ENCODE measurements around the gene WDR83.

Gene WDR83

DNA sequence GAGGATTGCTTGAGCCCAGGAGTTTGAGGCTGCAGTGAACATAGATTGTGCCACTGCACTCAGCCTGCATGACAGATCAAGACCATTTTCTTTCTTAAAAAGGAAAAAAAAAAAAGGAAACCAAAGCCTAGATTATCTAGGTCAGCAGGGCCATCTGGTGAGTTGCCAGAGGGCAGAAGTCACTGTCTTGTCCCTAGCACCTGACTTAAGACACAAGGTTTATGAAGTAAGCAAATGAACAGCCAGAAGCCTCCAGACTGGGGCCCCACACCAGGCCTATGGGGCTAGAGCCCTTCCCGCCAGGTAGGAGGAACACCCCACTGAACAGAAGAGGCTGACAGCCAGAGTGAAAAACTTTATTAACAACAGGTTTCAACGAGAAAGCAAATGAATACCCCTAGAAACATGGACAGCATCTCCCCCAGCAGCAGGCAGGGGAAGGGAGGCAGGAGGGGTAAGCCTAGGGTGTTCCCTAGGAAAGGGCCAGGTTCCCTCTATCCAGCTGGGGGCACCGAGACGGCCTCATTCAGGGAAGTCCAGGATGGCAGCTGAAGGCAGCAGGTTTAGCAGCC lies 1.2 kb downstream of the WDR83 start:
- Histone ChIP-seq H3K36me3 (peaks cover 4 to 47% (median 25%) of the 10 kb centered on the region in 3 donors), H3K9me3 (no peaks in the 10 kb centered on the region), H3K27me3 (no peaks in the 10 kb centered on the region), H3K27ac (peak overlapping the region in 1 of 2 donors; percentile 93), H3K4me3 (peak overlapping the region in 1 of 2 donors; percentile 75), H3K4me1 (peaks cover 0 to 53% (median 38%) of the 10 kb centered on the region in 4 donors)
- intact Hi-C loops (cut with DNase I; ENCODE audit: low total_unique reads), result no loop called here
- TF ChIP-seq, protein P1, sequence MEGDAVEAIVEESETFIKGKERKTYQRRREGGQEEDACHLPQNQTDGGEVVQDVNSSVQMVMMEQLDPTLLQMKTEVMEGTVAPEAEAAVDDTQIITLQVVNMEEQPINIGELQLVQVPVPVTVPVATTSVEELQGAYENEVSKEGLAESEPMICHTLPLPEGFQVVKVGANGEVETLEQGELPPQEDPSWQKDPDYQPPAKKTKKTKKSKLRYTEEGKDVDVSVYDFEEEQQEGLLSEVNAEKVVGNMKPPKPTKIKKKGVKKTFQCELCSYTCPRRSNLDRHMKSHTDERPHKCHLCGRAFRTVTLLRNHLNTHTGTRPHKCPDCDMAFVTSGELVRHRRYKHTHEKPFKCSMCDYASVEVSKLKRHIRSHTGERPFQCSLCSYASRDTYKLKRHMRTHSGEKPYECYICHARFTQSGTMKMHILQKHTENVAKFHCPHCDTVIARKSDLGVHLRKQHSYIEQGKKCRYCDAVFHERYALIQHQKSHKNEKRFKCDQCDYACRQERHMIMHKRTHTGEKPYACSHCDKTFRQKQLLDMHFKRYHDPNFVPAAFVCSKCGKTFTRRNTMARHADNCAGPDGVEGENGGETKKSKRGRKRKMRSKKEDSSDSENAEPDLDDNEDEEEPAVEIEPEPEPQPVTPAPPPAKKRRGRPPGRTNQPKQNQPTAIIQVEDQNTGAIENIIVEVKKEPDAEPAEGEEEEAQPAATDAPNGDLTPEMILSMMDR (IDR thresholded peaks at IDR 0.05), result no peak
- no peak for DNase-seq

DNA sequence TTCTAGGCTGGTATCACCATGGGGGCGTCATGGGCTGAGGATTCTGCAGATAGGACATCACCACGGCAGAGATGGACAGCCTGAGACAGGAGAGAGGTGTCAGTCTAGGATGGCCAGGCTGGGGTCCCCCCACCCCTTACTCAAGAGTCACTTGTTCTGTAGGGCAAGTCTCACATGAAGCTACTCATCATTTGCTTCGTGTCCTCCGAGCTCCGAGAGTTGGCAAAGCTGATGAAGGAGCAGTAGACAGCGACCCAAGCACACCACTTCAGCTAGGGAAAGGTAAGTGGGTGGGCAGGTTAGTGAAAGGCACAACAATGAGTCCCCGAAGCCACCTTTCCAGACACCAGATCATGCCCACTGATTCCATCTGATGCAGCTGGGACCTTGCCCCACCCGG lies 1.7 kb downstream of the WDR83 start:
- intact Hi-C loops (cut with DNase I; ENCODE audit: low total_unique reads), result no loop called here
- no peak for DNase-seq
- Histone ChIP-seq H3K4me3 (peak overlapping the region; percentile 72 to 75), H3K36me3 (peaks cover 4 to 47% (median 24%) of the 10 kb centered on the region in 3 donors), H3K27me3 (no peaks in the 10 kb centered on the region), H3K9me3 (no peaks in the 10 kb centered on the region), H3K4me1 (peaks cover 0 to 53% (median 38%) of the 10 kb centered on the region in 4 donors), H3K27ac (peak overlapping the region; percentile 93 to 95)
- TF ChIP-seq, protein P1 (IDR thresholded peaks at IDR 0.05), result no peak

DNA sequence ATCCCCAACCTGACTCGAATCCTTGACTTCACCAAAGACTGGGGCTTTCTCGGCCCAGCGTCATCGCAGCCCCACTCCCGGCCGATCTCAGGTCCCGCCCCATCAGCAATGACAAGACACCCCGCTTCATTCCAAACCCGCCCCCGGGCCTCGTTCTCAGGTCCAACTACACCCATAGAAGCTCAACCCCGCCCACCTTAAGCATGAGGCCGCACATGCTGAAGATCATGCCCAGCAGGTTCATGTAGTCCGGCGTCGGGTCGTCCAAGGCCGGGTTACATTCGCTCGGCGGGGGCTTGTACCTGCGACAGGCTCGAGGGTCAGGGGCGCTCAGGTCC lies 2.3 kb downstream of the WDR83 start:
- Histone ChIP-seq H3K9me3 (no peaks in the 10 kb centered on the region), H3K4me3 (peak overlapping the region; percentile 72 to 75), H3K36me3 (peaks cover 8 to 47% (median 24%) of the 10 kb centered on the region in 3 donors), H3K27ac (peak overlapping the region; percentile 93 to 95), H3K27me3 (no peaks in the 10 kb centered on the region), H3K4me1 (peaks cover 0 to 53% (median 38%) of the 10 kb centered on the region in 4 donors)
- TF ChIP-seq, protein P1 (IDR thresholded peaks at IDR 0.05), result no peak
- intact Hi-C loops (cut with DNase I; ENCODE audit: low total_unique reads), result no loop called here
- DNase-seq, result peak; percentile 72 to 77

DNA sequence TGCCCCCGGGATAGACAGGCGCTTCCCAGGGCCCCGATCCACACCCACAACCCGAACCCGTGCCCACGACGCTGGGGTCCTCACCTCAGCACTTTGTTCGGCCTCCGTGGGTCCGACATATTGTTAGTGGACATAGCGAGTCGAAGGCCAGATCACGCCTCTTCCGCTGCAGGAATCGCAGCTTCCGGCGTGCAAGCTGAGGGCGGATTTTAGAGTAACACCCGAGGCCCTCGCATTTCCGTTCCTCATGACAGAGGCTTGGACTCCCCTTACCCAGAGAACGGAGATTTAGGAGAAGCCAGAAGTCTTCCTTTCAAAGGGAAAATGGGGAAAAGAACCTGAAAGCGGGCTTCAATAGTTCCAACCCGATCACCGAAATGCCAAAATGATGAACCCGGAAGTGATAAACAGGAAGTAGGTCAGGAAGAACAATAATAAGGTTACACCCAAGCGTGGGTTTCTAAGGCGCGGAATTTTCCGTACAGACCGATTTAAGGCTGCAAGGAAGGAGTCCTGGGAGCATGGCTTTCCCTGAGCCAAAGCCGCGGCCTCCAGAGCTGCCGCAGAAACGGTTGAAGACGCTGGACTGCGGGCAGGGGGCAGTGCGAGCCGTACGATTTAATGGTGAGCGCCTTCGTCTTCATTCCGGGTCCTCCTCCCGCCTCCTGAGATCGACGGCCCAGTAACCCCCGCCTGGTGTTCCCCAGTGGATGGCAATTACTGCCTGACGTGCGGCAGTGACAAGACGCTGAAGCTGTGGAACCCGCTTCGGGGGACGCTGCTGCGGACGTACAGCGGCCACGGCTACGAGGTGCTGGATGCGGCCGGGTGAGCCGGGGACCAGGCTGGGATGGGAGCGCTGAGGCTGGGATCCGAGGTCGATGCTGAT lies 2.9 kb downstream of the WDR83 start:
- DNase-seq, result peak; percentile 77 to 86
- Histone ChIP-seq H3K27ac (peak overlapping the region; percentile 93 to 95), H3K4me3 (peak overlapping the region; percentile 72 to 75), H3K36me3 (peaks cover 13 to 47% (median 24%) of the 10 kb centered on the region in 3 donors), H3K9me3 (no peaks in the 10 kb centered on the region), H3K27me3 (no peaks in the 10 kb centered on the region), H3K4me1 (peaks cover 0 to 53% (median 38%) of the 10 kb centered on the region in 4 donors)
- intact Hi-C loops (cut with DNase I; ENCODE audit: low total_unique reads), result loop anchor here (10.0 kb wide), 1 partner anchor 105 kb away; no protein-coding TSS in a partner anchor
- TF ChIP-seq, protein P1 (IDR thresholded peaks at IDR 0.05), result no peak

DNA sequence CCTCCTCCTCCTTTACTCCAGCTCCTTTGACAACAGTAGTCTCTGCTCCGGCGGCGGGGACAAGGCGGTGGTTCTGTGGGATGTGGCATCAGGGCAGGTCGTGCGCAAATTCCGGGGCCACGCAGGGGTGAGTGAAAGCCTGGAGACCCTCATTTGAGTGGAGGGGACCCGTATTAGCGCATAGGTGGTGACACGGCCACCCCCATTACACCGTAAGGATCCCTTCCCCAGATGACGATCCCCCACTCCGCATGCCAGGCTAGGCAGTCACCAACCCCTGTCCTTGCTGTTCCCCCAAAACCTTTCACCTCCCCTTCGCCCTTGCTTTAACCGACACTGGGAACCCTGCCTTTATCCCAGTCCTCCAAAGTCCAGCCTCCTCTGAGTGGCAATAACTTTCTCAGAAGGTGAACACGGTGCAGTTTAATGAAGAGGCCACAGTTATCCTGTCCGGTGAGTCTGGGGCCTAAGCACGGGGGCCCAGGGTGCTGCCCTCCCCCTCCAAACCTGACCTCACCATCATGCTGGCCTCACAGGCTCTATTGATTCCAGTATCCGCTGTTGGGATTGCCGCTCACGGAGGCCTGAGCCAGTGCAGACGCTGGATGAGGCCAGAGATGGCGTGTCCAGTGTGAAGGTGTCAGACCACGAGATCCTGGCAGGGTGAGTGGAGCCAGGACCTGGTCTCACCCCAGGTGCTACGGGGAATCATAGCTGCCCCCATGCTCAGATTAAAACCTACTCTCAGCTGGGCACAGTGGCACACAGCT lies 3.7 kb downstream of the WDR83 start:
- peak overlapping the region; percentile 72 to 75 for H3K4me3 ChIP-seq
- TF ChIP-seq, protein P1 (IDR thresholded peaks at IDR 0.05), result no peak
- intact Hi-C loops (cut with DNase I; ENCODE audit: low total_unique reads), result loop anchor here (10.0 kb wide), 1 partner anchor 106 kb away; no protein-coding TSS in a partner anchor
- no peak for DNase-seq
- peaks cover 0 to 48% (median 37%) of the 10 kb centered on the region in 4 donors for H3K4me1 ChIP-seq
- H3K27ac ChIP-seq, result peak overlapping the region; percentile 93 to 95
- peaks cover 21 to 47% (median 27%) of the 10 kb centered on the region in 3 donors for H3K36me3 ChIP-seq
- H3K9me3 ChIP-seq, result no peaks in the 10 kb centered on the region
- no peaks in the 10 kb centered on the region for H3K27me3 ChIP-seq

Data from tibial artery (tissue), 4 donors.